KMS-11 (cell line): ENCODE data around the gene C9orf78.
"Not testable (repeated sequence)": the region's sequence is repeated elsewhere in the genome, so short reads cannot be mapped to it uniquely, and the experiment has no call there.

Experiments used
- H2AFZ ChIP-seq: fragments of 200-600 bp; sonication (generic); 2 replicates; pipeline ENCODE4 v1.6.1; 2016; ENCODE audit warnings: antibody characterized with exemption, mixed run types, low read depth
- H3K27ac ChIP-seq: fragments of 200-600 bp; sonication (generic); 2 replicates; pipeline ENCODE4 v1.6.1; 2016; ENCODE audit warnings: mild to moderate bottlenecking, mixed run types
- H3K27me3 ChIP-seq: fragments of 200-600 bp; sonication (generic); 2 replicates; pipeline ENCODE4 v1.6.1; 2017; ENCODE audit warnings: mild to moderate bottlenecking, low read depth, mixed run types, moderate library complexity; ENCODE audit not compliant: insufficient read depth
- H3K36me3 ChIP-seq: fragments of 200-600 bp; sonication (generic); 2 replicates; pipeline ENCODE4 v1.6.1; 2017; ENCODE audit warnings: mild to moderate bottlenecking, mixed run types; ENCODE audit not compliant: insufficient read depth
- H3K4me1 ChIP-seq: fragments of 200-600 bp; sonication (generic); 2 replicates; pipeline ENCODE4 v1.6.1; 2016; ENCODE audit warnings: mild to moderate bottlenecking, low read depth, mixed run types; ENCODE audit not compliant: poor library complexity, severe bottlenecking
- H3K4me2 ChIP-seq: fragments of 200-600 bp; sonication (generic); 2 replicates; pipeline ENCODE4 v1.7.0; 2016; ENCODE audit warnings: mild to moderate bottlenecking, mixed run types
- H3K4me3 ChIP-seq: fragments of 200-600 bp; sonication (generic); IDR thresholded peaks from 2 replicates; pipeline ENCODE4 v1.6.1; 2017; ENCODE audit warnings: low read depth, low read length, mixed read lengths; ENCODE audit not compliant: insufficient read depth
- H3K79me2 ChIP-seq: fragments of 200-600 bp; sonication (generic); 2 replicates; pipeline ENCODE4 v1.6.1; 2016; ENCODE audit warnings: low read depth, mixed run types; ENCODE audit not compliant: insufficient read depth
- H3K9ac ChIP-seq: fragments of 200-600 bp; sonication (generic); 2 replicates; pipeline ENCODE4 v1.6.1; 2016; ENCODE audit warnings: mild to moderate bottlenecking, mixed run types
- H4K20me1 ChIP-seq: fragments of 200-600 bp; sonication (generic); 2 replicates; pipeline ENCODE4 v1.6.1; 2016; ENCODE audit warnings: mild to moderate bottlenecking, mixed run types; ENCODE audit not compliant: insufficient read depth
- TF ChIP-seq, protein P1 (sequence below): fragments of 200-600 bp; sonication (generic); conservative IDR thresholded peaks from 2 replicates; pipeline ENCODE4 v1.6.1; 2017; ENCODE audit warnings: low read depth, mild to moderate bottlenecking, antibody characterized with exemption, low read length, moderate library complexity, mixed read lengths

The C9orf78 gene

DNA sequence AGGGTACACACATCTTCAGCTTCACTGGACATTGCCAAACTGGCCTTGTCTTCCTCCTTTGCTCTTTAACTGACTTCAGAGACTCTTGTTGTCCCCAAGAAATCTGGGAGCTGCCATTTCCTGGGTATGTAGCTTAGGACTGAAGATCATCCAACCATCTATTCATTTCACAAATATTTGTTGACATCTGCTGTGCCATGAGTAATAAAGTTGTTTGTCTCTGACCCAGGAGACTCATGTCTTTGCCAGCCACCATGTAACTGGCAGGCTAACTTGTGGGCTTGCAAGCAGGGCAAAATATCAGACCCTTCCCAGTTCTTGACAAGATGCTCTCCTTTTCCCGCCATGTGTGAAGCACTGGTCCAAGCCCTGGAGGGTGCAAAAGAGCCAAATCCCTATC lies 49.2 kb downstream of the C9orf78 start:
- no peak overlapping the region for H2AFZ ChIP-seq
- H3K79me2 ChIP-seq: no peaks in the 10 kb centered on the region
- no peaks in the 10 kb centered on the region for H4K20me1 ChIP-seq
- H3K36me3 ChIP-seq: no peaks in the 10 kb centered on the region
- no peak overlapping the region for H3K27ac ChIP-seq
- peaks cover 3% of the 10 kb centered on the region for H3K4me1 ChIP-seq
- H3K4me3 ChIP-seq: no peak overlapping the region
- H3K4me2 ChIP-seq: no peak overlapping the region
- TF ChIP-seq, protein P1, sequence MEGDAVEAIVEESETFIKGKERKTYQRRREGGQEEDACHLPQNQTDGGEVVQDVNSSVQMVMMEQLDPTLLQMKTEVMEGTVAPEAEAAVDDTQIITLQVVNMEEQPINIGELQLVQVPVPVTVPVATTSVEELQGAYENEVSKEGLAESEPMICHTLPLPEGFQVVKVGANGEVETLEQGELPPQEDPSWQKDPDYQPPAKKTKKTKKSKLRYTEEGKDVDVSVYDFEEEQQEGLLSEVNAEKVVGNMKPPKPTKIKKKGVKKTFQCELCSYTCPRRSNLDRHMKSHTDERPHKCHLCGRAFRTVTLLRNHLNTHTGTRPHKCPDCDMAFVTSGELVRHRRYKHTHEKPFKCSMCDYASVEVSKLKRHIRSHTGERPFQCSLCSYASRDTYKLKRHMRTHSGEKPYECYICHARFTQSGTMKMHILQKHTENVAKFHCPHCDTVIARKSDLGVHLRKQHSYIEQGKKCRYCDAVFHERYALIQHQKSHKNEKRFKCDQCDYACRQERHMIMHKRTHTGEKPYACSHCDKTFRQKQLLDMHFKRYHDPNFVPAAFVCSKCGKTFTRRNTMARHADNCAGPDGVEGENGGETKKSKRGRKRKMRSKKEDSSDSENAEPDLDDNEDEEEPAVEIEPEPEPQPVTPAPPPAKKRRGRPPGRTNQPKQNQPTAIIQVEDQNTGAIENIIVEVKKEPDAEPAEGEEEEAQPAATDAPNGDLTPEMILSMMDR: no peak
- peaks cover 51% of the 10 kb centered on the region for H3K27me3 ChIP-seq
- H3K9ac ChIP-seq: no peak overlapping the region

DNA sequence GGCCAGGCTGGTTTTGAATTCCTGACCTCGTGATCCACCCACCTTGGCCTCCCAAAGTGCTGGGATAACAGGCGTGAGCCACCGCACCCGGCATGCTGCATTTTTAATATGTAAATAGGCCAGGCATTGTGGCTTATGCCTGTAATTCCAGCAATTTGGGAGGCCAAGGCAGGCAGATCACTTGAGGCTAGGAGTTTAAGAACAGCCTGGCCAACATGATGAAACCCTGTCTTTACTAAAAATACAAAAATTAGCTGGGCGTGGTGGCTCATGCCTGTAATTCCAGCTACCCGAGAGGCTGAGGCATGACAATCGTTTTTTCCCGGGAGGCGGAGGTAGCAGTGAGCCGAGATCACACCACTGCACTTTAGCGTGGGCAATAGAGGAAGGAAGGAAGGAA lies 50.1 kb downstream of the C9orf78 start:
- H3K79me2 ChIP-seq, H3K36me3 ChIP-seq, H3K27ac ChIP-seq, H3K4me3 ChIP-seq, H3K4me1 ChIP-seq, H4K20me1 ChIP-seq, H2AFZ ChIP-seq, H3K4me2 ChIP-seq, H3K9ac ChIP-seq: not testable (repeated sequence)
- peaks cover 52% of the 10 kb centered on the region for H3K27me3 ChIP-seq

DNA sequence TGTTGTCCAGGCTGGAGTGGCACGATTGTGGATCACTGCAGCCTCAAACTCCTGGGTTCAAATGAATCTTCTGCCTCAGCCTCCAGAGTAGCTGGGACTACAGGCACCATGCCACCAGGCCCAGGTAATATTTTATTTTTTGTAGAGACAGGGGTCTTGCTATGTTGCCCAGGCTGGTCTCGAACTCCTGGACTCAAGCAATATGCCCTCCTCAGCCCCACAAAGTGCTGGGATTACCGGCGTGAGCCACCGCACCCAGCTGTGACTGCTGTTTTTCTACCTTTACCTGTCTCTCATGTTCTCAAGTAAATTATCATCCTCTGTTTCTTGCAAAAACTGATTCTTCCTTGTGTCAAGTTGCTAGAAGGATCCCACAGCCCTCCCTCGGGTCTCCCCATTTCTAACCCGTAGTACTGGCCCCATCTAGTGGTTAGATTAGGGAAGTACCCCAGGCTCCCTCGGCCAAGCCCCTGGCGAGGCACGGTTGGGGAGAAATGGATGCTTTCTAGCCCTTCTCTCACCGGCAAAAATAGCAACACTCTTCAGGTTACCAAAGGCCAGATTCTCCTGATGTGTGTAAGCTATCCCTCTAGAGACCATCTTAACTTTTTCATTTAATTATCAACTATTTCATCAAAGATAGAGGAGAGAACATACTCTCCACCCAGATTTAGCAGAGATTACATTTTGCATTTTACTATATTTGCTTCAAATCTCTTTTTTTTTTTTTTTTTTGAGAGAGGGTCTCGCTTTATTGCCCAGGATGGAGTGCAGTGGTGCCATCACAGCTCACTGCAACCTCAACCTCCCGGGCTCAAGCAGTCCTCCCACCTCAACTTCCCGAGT lies 51.3 kb downstream of the C9orf78 start:
- Histone ChIP-seq H3K79me2 (no peaks in the 10 kb centered on the region), H4K20me1 (no peaks in the 10 kb centered on the region), H3K27ac (no peak overlapping the region), H3K27me3 (peaks cover 46% of the 10 kb centered on the region), H3K4me1 (no peaks in the 10 kb centered on the region), H3K4me2 (no peak overlapping the region), H3K36me3 (no peaks in the 10 kb centered on the region), H2AFZ (no peak overlapping the region), H3K4me3 (no peak overlapping the region), H3K9ac (no peak overlapping the region)
- TF ChIP-seq, protein P1: peak; percentile 93

DNA sequence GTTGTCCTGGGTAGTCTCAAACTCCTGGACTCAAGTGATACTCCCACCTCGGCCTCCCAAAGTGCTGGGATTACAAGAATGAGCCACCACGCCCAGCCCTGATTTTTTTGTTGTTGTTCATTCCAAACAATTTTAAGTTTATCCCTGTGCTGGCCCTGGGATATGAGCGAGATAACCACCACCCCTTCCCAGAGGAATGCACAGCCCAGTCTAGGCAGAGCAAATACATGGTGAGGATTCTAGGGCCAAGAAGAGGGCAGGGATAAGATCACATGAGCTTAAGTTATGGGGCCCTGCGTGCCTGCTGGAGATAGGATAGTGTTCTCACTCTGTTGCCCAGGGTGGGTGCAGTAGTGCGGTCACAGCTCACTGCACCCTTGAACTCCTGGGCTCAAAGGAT lies 53.1 kb downstream of the C9orf78 start:
- Histone ChIP-seq H3K79me2 (no peaks in the 10 kb centered on the region), H3K9ac (no peak overlapping the region), H3K4me3 (no peak overlapping the region), H3K4me1 (peaks cover 5% of the 10 kb centered on the region), H3K4me2 (no peak overlapping the region), H3K27ac (no peak overlapping the region), H3K36me3 (no peaks in the 10 kb centered on the region), H3K27me3 (peaks cover 35% of the 10 kb centered on the region), H2AFZ (no peak overlapping the region), H4K20me1 (no peaks in the 10 kb centered on the region)
- TF ChIP-seq, protein P1: no peak

DNA sequence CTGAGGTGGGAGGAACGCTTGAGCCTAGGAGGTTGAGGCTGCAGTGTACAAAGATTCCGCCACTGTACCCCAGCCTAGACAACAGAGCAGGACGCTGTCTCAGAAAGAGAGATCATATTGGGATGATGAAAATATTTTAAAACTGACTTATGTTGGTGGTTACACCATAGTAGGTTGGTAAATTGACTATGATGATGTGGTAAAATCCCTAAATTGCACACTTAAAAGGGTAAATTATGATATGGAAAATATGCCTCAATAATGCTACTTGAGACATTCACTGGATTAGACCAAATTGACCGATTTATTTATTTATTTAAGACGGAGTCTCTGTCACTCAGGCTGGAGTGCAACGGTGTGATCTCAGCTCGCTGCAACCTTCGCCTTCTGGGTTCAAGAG lies 53.9 kb downstream of the C9orf78 start:
- H3K4me2 ChIP-seq: no peak overlapping the region
- H3K27me3 ChIP-seq: peaks cover 27% of the 10 kb centered on the region

More for the DNA sequence above, 53.9 kb downstream of the C9orf78 start:
- no peaks in the 10 kb centered on the region for H3K79me2 ChIP-seq
- TF ChIP-seq, protein P1: no peak
- H3K27ac ChIP-seq: no peak overlapping the region
- peaks cover 9% of the 10 kb centered on the region for H3K4me1 ChIP-seq
- no peak overlapping the region for H3K9ac ChIP-seq
- no peak overlapping the region for H3K4me3 ChIP-seq
- H2AFZ ChIP-seq: no peak overlapping the region
- no peaks in the 10 kb centered on the region for H3K36me3 ChIP-seq
- no peaks in the 10 kb centered on the region for H4K20me1 ChIP-seq
